IPS-20b (cell line): ENCODE measurements around the gene SCGB1A1.
"Not testable (repeated sequence)": the region's sequence is repeated elsewhere in the genome, so short reads cannot be mapped to it uniquely, and the experiment has no call there.

Source experiments
- H3K27ac ChIP-seq: one replicate; pipeline ENCODE4 v1.5.1; 2013; ENCODE audit warnings: low read length
- H3K27me3 ChIP-seq: 2 replicates; pipeline ENCODE4 v1.6.1; 2013; ENCODE audit warnings: mild to moderate bottlenecking, low read length, inconsistent platforms; ENCODE audit not compliant: insufficient read depth
- H3K36me3 ChIP-seq: 2 replicates; pipeline ENCODE4 v1.6.1; 2013; ENCODE audit warnings: low read depth, mild to moderate bottlenecking, inconsistent platforms, low read length, moderate library complexity; ENCODE audit not compliant: insufficient read depth
- H3K4me1 ChIP-seq: 2 replicates; pipeline ENCODE4 v1.6.1; 2013; ENCODE audit warnings: mild to moderate bottlenecking, control low read depth, inconsistent platforms, low read length, moderate library complexity; ENCODE audit not compliant: insufficient read depth
- H3K4me3 ChIP-seq: 2 replicates; pipeline ENCODE4 v1.5.1; 2013; ENCODE audit warnings: mild to moderate bottlenecking, low read length, inconsistent platforms
- H3K9ac ChIP-seq: 2 replicates; pipeline ENCODE4 v1.6.1; 2013; ENCODE audit warnings: low read depth, mild to moderate bottlenecking, inconsistent platforms, low read length, moderate library complexity
- H3K9me3 ChIP-seq: 2 replicates; pipeline ENCODE4 v1.6.1; 2013; ENCODE audit warnings: mild to moderate bottlenecking, low read depth, low read length, inconsistent platforms; ENCODE audit not compliant: insufficient read depth

Gene SCGB1A1, protein sequence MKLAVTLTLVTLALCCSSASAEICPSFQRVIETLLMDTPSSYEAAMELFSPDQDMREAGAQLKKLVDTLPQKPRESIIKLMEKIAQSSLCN

GRCh38 chr11:62418733-62419132, at the start of gene SCGB1A1:
Gene SCGB1A1 (plus strand): TSS chr11:62419033. CDS start chr11:62419096, 63 bp downstream.
- Histone ChIP-seq H3K4me1 (no peaks in the 10 kb centered on the region), H3K27ac (no peak within 1 kb of the TSS), H3K9ac (no peak within 1 kb of the TSS), H3K9me3 (no peaks in the 10 kb centered on the region), H3K36me3 (no peaks in the 10 kb centered on the region), H3K4me3 (no peak within 1 kb of the TSS), H3K27me3 (peaks cover 20% of the 10 kb centered on the region)

DNA sequence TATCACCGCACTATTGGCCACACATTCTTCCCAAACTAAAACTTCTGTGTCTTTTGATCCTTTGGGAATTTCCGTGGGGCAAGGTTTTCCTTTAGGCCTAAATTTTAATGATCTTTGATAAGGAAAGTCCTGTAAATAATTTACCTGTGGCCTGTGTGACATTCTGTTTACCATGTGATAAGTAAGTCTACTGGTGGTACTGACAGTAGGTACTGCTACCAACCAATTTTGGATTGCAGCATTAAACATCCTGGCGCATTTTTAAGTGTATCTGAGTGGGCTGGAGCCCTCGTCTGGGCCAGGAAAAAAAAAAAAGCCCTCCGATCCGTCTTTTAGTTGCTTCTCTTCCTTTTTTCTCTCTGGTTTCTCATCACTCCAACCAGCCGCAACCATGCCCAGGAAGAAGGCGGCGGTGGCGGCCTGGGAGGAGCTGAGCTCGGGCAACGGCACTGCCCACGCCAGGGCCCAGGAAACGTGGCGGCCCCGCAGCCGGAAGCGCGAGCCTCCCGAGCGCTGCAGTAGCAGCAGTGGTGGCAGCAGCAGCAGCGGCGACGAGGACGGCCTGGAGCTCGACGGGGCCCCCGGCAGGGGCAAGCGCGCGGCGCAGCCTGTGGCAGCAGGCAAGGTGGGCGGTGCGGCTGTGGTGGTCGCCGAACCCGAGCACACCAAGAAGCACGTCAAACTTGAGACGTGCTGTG, 47.9 kb upstream of the SCGB1A1 start:
- H3K36me3 ChIP-seq: no peaks in the 10 kb centered on the region; the same call in 1 of the 2 replicates
- H3K27ac ChIP-seq: no peak overlapping the region
- no peak overlapping the region for H3K4me3 ChIP-seq
- H3K27me3 ChIP-seq: no peaks in the 10 kb centered on the region
- H3K9me3 ChIP-seq: no peaks in the 10 kb centered on the region
- no peak overlapping the region for H3K9ac ChIP-seq
- H3K4me1 ChIP-seq: no peaks in the 10 kb centered on the region

GRCh38 chr11:62372871-62373270, 46.0 kb upstream of the SCGB1A1 start:
- H3K4me1 ChIP-seq: no peaks in the 10 kb centered on the region
- H3K27ac ChIP-seq: no peak overlapping the region
- H3K4me3 ChIP-seq: no peak overlapping the region
- H3K36me3 ChIP-seq: no peaks in the 10 kb centered on the region; the same call in 1 of the 2 replicates
- no peaks in the 10 kb centered on the region for H3K27me3 ChIP-seq
- H3K9ac ChIP-seq: no peak overlapping the region
- H3K9me3 ChIP-seq: no peaks in the 10 kb centered on the region

DNA sequence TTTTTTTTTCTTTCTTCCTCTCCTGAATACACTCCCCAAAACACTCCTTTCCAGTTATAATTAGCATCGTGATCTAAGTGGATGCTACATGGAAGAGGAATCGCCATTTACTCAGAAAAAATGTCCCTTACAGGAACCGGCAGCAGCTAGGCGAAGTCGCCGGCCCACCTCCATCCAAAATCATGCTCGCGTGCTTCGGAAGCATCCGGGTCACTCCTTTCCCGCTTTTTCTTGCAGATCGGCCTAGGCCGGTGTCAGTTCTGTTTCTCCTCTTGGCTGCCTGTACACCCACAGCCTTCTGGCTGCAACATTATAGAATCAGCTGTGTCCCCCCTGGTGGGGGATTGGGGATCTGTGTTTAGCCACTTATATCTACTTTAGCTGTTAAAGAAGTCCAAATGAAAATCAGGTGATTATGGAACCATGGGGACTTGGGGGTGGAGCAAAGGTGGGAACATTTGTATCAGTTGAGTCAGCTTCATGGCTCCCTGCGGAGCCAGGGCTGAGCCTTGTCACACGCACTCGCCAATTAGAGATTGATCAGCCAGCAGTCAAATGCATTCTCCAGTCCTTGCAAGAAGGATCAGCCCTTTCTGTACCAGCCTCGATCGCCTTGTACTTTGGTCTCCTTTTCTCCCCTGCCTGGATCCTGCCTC, 45.2 kb upstream of the SCGB1A1 start:
- Histone ChIP-seq H3K27me3 (no peaks in the 10 kb centered on the region), H3K9ac (no peak overlapping the region), H3K36me3 (no peaks in the 10 kb centered on the region), H3K4me3 (no peak overlapping the region), H3K27ac (no peak overlapping the region), H3K4me1 (no peaks in the 10 kb centered on the region), H3K9me3 (no peaks in the 10 kb centered on the region)

- H3K27ac ChIP-seq: no peak overlapping the region
- H3K36me3 ChIP-seq: no peaks in the 10 kb centered on the region
- H3K9me3 ChIP-seq: no peaks in the 10 kb centered on the region
- H3K4me1 ChIP-seq: no peaks in the 10 kb centered on the region
- no peak overlapping the region for H3K4me3 ChIP-seq
- no peaks in the 10 kb centered on the region for H3K27me3 ChIP-seq
- H3K9ac ChIP-seq: no peak overlapping the region
Observed at GRCh38 chr11:62374801-62375200, 44.0 kb upstream of the SCGB1A1 start.

- H3K36me3 ChIP-seq, H3K4me3 ChIP-seq, H3K9ac ChIP-seq, H3K27ac ChIP-seq, H3K4me1 ChIP-seq, H3K27me3 ChIP-seq, H3K9me3 ChIP-seq: not testable (repeated sequence)
Observed at GRCh38 chr11:62378459-62379063, 40.3 kb upstream of the SCGB1A1 start.

DNA sequence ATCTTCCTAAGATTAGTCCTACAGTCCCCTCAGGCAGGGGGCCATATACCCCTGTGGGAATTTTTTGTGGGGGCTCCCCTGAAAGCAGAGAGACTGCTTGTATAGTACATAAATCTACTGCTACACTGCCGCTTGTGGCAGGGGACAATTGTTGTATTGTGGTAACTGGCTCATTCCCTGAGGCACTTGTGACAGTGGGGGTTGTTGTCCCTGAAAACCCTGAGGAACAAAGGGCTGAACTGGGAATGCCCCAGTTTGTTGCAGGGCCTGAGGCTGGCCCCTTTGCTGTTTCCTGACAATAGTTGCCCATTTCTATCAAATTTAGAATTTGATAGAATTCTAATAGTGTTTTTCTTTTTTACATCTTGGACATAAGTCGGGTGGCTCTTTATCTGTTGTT, 39.2 kb upstream of the SCGB1A1 start:
- H3K4me3 ChIP-seq, H3K27ac ChIP-seq, H3K27me3 ChIP-seq, H3K9ac ChIP-seq, H3K36me3 ChIP-seq, H3K4me1 ChIP-seq, H3K9me3 ChIP-seq: not testable (repeated sequence)

DNA sequence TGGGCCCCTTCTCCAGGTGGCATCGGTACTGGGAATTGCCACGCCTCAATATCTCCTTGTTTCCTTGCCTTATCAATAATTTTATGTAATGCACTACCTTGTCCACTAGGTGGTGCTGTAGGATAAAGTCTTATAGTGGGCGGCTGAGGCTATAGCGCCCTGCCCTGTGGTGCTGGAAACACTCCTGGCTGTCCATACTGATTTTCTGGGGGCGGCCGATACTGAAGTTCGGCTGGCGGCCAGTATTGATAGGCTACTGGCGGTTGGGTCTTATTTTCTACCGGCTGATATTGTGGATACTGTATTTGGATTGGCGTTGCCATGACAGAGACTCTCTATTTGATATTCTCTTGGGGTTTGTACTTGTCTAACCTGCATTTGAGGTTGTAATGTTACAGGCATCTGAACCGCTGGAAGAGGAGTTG, 38.0 kb upstream of the SCGB1A1 start:
- not testable (repeated sequence) for H3K4me1 ChIP-seq, H3K9ac ChIP-seq, H3K4me3 ChIP-seq, H3K27ac ChIP-seq, H3K9me3 ChIP-seq, H3K27me3 ChIP-seq, H3K36me3 ChIP-seq

DNA sequence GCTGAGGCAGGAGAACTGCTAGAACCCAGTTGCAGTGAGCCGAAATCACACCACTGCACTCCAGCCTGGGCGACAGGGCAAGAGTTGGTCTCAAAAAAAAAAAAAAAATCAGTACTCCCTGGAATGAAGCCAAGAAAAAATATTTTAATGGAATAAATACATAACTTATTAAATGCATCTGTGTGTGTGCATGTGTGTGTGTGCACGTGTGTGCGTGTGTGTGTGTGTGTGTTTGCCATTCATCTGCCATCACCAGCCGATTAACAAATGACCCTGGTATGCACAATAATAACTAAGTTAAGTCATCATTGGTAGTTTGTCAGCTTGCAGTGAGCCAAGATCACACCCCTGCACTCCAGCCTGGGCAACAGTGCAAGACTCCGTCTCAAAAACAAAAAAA, 35.0 kb upstream of the SCGB1A1 start:
- Histone ChIP-seq H3K9me3 (no peaks in the 10 kb centered on the region), H3K4me3 (no peak overlapping the region), H3K36me3 (no peaks in the 10 kb centered on the region), H3K9ac (no peak overlapping the region), H3K27me3 (no peaks in the 10 kb centered on the region), H3K4me1 (no peaks in the 10 kb centered on the region), H3K27ac (no peak overlapping the region)

DNA sequence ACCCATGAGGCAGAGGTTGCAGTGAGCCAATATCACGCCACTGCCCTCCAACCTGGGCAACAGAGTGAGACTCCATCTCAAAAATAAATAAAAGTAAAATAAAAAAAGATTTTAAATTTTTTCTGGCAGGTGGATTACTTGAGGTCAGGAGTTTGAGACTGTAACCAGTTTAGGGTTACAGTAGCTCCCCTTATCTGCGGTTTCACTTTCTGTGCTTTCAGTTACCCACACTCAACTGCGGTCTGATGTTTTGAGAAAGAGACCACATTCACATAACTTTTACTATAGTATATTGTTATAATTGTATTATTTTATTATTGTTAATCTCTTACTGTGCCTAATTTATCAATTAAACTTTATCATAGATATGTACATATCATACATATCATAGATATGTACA, 32.8 kb upstream of the SCGB1A1 start:
- not testable (repeated sequence) for H3K36me3 ChIP-seq, H3K9me3 ChIP-seq, H3K4me1 ChIP-seq, H3K9ac ChIP-seq, H3K27ac ChIP-seq, H3K27me3 ChIP-seq, H3K4me3 ChIP-seq

GRCh38 chr11:62387381-62387780, 31.5 kb upstream of the SCGB1A1 start:
- no peak overlapping the region for H3K27ac ChIP-seq
- no peak overlapping the region for H3K9ac ChIP-seq
- H3K4me3 ChIP-seq: no peak overlapping the region
- peaks cover 5% of the 10 kb centered on the region; the same call in 1 of the 2 replicates for H3K36me3 ChIP-seq
- H3K9me3 ChIP-seq: no peaks in the 10 kb centered on the region
- H3K27me3 ChIP-seq: no peaks in the 10 kb centered on the region
- no peaks in the 10 kb centered on the region for H3K4me1 ChIP-seq

- Histone ChIP-seq H3K4me3 (no peak overlapping the region), H3K27me3 (no peaks in the 10 kb centered on the region), H3K27ac (no peak overlapping the region), H3K4me1 (no peaks in the 10 kb centered on the region), H3K9me3 (no peaks in the 10 kb centered on the region), H3K36me3 (peaks cover 5% of the 10 kb centered on the region; the same call in 1 of the 2 replicates), H3K9ac (no peak overlapping the region)
Observed at GRCh38 chr11:62388999-62389398, 29.8 kb upstream of the SCGB1A1 start.
